GDM1 (cell line): ENCODE measurements around the gene EGFR.

ENCODE experiments used
- DNase-seq: peaks from one replicate; lab custom pipeline; 2025; lab: John Stamatoyannopoulos, UW

Gene EGFR

GRCh38 chr7:55081472-55082227 lies 62.8 kb downstream of the EGFR start:
- no peak for DNase-seq

- DNase-seq, result no peak
Measured at GRCh38 chr7:55082228-55082603, 63.4 kb downstream of the EGFR start.

- no peak for DNase-seq
Measured at GRCh38 chr7:55083206-55083605, 64.4 kb downstream of the EGFR start.

- no peak for DNase-seq
Measured at GRCh38 chr7:55084307-55084706, 65.5 kb downstream of the EGFR start.

- DNase-seq, result no peak
Measured at GRCh38 chr7:55085511-55086412, 66.9 kb downstream of the EGFR start.

GRCh38 chr7:55086413-55087201 lies 67.8 kb downstream of the EGFR start:
- DNase-seq, result no peak

- DNase-seq, result no peak
Measured at GRCh38 chr7:55087521-55087961, 68.7 kb downstream of the EGFR start.

- DNase-seq, result no peak
Measured at GRCh38 chr7:55088107-55088506, 69.3 kb downstream of the EGFR start.

- DNase-seq, result no peak
Measured at GRCh38 chr7:55088620-55089019, 69.8 kb downstream of the EGFR start.

- no peak for DNase-seq
Measured at GRCh38 chr7:55092186-55092974, 73.6 kb downstream of the EGFR start.

- no peak for DNase-seq
Measured at GRCh38 chr7:55092975-55093373, 74.2 kb downstream of the EGFR start.

GRCh38 chr7:55093674-55094073 lies 74.9 kb downstream of the EGFR start:
- DNase-seq, result no peak

GRCh38 chr7:55094092-55094690 lies 75.4 kb downstream of the EGFR start:
- DNase-seq, result no peak

GRCh38 chr7:55095672-55096071 lies 76.9 kb downstream of the EGFR start:
- no peak for DNase-seq

GRCh38 chr7:55096323-55096722 lies 77.5 kb downstream of the EGFR start:
- no peak for DNase-seq

GRCh38 chr7:55097100-55097499 lies 78.3 kb downstream of the EGFR start:
- no peak for DNase-seq

GRCh38 chr7:55099066-55099820 lies 80.4 kb downstream of the EGFR start:
- DNase-seq, result no peak

- DNase-seq, result no peak
Measured at GRCh38 chr7:55099821-55100543, 81.2 kb downstream of the EGFR start.

- no peak for DNase-seq
Measured at GRCh38 chr7:55100544-55101327, 81.9 kb downstream of the EGFR start.
